SK-N-SH (cell line): Measurements from ENCODE around the gene OIP5. TPM values are rescaled to one million over a fixed set of nuclear protein-coding genes. Genes with fewer than 3 reads are reported as not detected.

ENCODE experiments used
- CTCF ChIA-PET: fragments of 300-600, 350-600 bp; formaldehyde crosslinking; extraction: SDS; loops from one replicate; lab custom pipeline; 2021; lab: Yijun Ruan, JAX
- POLR2A ChIA-PET: fragments of 350-600 bp; sonication (Branson Sonifier 250); formaldehyde crosslinking; extraction: SDS; loops from one replicate; lab custom pipeline; 2020; ENCODE audit warnings: antibody characterized with exemption, inconsistent platforms; lab: Yijun Ruan, JAX
- DNase-seq: peaks from one replicate; pipeline ENCODE4 v3.0.0; 2012
- H2AFZ ChIP-seq: fragments of 200-600 bp; sonication (generic); 2 replicates; pipeline ENCODE4 v1.8.1; 2016; ENCODE audit warnings: antibody characterized with exemption, mild to moderate bottlenecking, low read depth
- H3F3A ChIP-seq: fragments of 200-600 bp; sonication (generic); replicated peaks from 2 replicates; pipeline ENCODE3; 2016; ENCODE audit warnings: antibody characterized with exemption, mild to moderate bottlenecking; ENCODE audit not compliant: insufficient read depth
- H3K27ac ChIP-seq, 2 experiments: fragments of 200-500 bp in 1 of 2; fragments of 200-600 bp in 1 of 2; sonication (Bioruptor generic) in 1 of 2; sonication (generic), shearing (Covaris generic) in 1 of 2; 2 replicates each; pipeline versions ENCODE4 v1.5.1 to v1.6.1; 2014 to 2016; ENCODE audit warnings: low read depth in 2 of 2, inconsistent platforms in 1 of 2, low read length in 1 of 2, mild to moderate bottlenecking in 1 of 2, mixed read lengths in 1 of 2
- H3K27me3 ChIP-seq: fragments of 200-600 bp; sonication (generic), shearing (Covaris generic); 2 replicates; pipeline ENCODE4 v1.6.1; 2016; ENCODE audit warnings: mixed run types; ENCODE audit not compliant: insufficient read depth
- H3K36me3 ChIP-seq, 2 experiments: fragments of 200-500 bp in 1 of 2; fragments of 200-600 bp in 1 of 2; sonication (Bioruptor generic) in 1 of 2; sonication (generic) in 1 of 2; replicated peaks in 1 of 2; 2 replicates each; pipeline versions ENCODE3 to v1.5.1; 2014 to 2016; ENCODE audit warnings: low read length in 1 of 2, mild to moderate bottlenecking in 1 of 2; ENCODE audit not compliant: insufficient read depth in 2 of 2, control insufficient read depth in 1 of 2
- H3K4me1 ChIP-seq, 2 experiments: fragments of 200-500 bp in 1 of 2; fragments of 200-600 bp in 1 of 2; sonication (Bioruptor generic) in 1 of 2; sonication (generic), shearing (Covaris generic) in 1 of 2; 2 replicates each; pipeline versions ENCODE4 v1.5.1 to v1.6.1; 2014 to 2016; ENCODE audit warnings: low read depth in 1 of 2, low read length in 1 of 2, mixed run types in 1 of 2; ENCODE audit not compliant: insufficient read depth in 2 of 2, control insufficient read depth in 1 of 2
- H3K4me2 ChIP-seq: fragments of 200-600 bp; sonication (generic), shearing (Covaris generic); 2 replicates; pipeline ENCODE4 v1.6.1; 2017; ENCODE audit warnings: mixed run types
- H3K4me3 ChIP-seq, 2 experiments: fragments of 200-500 bp in 1 of 2; fragments of 200-600 bp in 1 of 2; sonication (Bioruptor generic) in 1 of 2; sonication (generic), shearing (Covaris generic) in 1 of 2; 2 replicates each; pipeline versions ENCODE4 v1.5.1 to v1.8.1; 2014 to 2016; ENCODE audit warnings: low read depth in 2 of 2, inconsistent platforms in 1 of 2, low read length in 1 of 2, mild to moderate bottlenecking in 1 of 2, mixed read lengths in 1 of 2, moderate library complexity in 1 of 2
- H3K79me2 ChIP-seq: fragments of 200-600 bp; sonication (generic); 2 replicates; pipeline ENCODE4 v1.8.1; 2017; ENCODE audit warnings: mild to moderate bottlenecking; ENCODE audit not compliant: insufficient read depth
- H3K9ac ChIP-seq: fragments of 200-600 bp; sonication (generic); 2 replicates; pipeline ENCODE4 v1.6.1; 2017; ENCODE audit warnings: mixed run types
- H3K9me2 ChIP-seq: fragments of 200-600 bp; sonication (generic); 2 replicates; pipeline ENCODE4 v1.6.1; 2017; ENCODE audit warnings: mixed run types
- H3K9me3 ChIP-seq: fragments of 200-600 bp; sonication (generic); 2 replicates; pipeline ENCODE4 v1.6.1; 2017; ENCODE audit warnings: mixed run types, mild to moderate bottlenecking, moderate library complexity
- H4K20me1 ChIP-seq: fragments of 200-600 bp; sonication (generic); 2 replicates; pipeline ENCODE4 v1.6.1; 2017; ENCODE audit warnings: mild to moderate bottlenecking, mixed run types; ENCODE audit not compliant: insufficient read depth
- CHD2 ChIP-seq: fragments of 150-350 bp; IDR thresholded peaks from 2 replicates; pipeline ENCODE4 v1.6.1; 2018; ENCODE audit warnings: low read length; ENCODE audit not compliant: partially characterized antibody
- CTCF ChIP-seq: fragments of 200-600 bp; sonication (generic); IDR thresholded peaks from 2 replicates; pipeline ENCODE4 v1.6.1; 2017; ENCODE audit warnings: antibody characterized with exemption, mild to moderate bottlenecking, moderate library complexity
- ELF1 ChIP-seq: IDR thresholded peaks from 2 replicates; pipeline ENCODE4 v1.4.0; 2012
- EP300 ChIP-seq, 2 experiments: IDR thresholded peaks; 2 replicates each; pipeline versions ENCODE4 v1.4.0 to v1.6.1; 2012; ENCODE audit warnings: borderline replicate concordance in 1 of 2, low read depth in 1 of 2, low read length in 1 of 2
- FOSL2 ChIP-seq: IDR thresholded peaks from 2 replicates; pipeline ENCODE4 v1.4.0; 2012; ENCODE audit warnings: low read depth, mild to moderate bottlenecking, moderate library complexity, borderline replicate concordance
- FOXJ3 ChIP-seq: sonication (generic); formaldehyde crosslinking; IDR thresholded peaks from 2 replicates; pipeline ENCODE4 v1.5.1; 2020; ENCODE audit warnings: mild to moderate bottlenecking, missing genetic modification reagents
- FOXM1 ChIP-seq: IDR thresholded peaks from 2 replicates; pipeline ENCODE4 v1.4.0; 2012; ENCODE audit warnings: low read depth, mild to moderate bottlenecking
- GATA2 ChIP-seq: sonication (generic); formaldehyde crosslinking; IDR thresholded peaks from 2 replicates; pipeline ENCODE4 v1.5.0; 2020; ENCODE audit warnings: mild to moderate bottlenecking, missing genetic modification reagents
- MAX ChIP-seq: IDR thresholded peaks from 2 replicates; pipeline ENCODE4 v1.4.0; 2012; ENCODE audit warnings: low read depth
- MEF2A ChIP-seq: IDR thresholded peaks from 2 replicates; pipeline ENCODE4 v1.4.0; 2012; ENCODE audit warnings: low read depth, borderline replicate concordance
- PBX3 ChIP-seq: IDR thresholded peaks from 2 replicates; pipeline ENCODE4; 2012
- POLR2AphosphoS5 ChIP-seq: IDR thresholded peaks from 2 replicates; pipeline ENCODE4 v1.6.1; 2012; ENCODE audit warnings: low read depth, low read length
- RXRA ChIP-seq: IDR thresholded peaks from 2 replicates; pipeline ENCODE4 v1.4.0; 2012; ENCODE audit warnings: low read depth, mild to moderate bottlenecking, borderline replicate concordance
- SIN3A ChIP-seq: IDR thresholded peaks from 2 replicates; pipeline ENCODE4 v1.6.1; 2012; ENCODE audit warnings: low read depth, mild to moderate bottlenecking, low read length, moderate library complexity, borderline replicate concordance
- TCF12 ChIP-seq: IDR thresholded peaks from 2 replicates; pipeline ENCODE4 v1.4.0; 2012
- USF1 ChIP-seq: IDR thresholded peaks from 2 replicates; pipeline ENCODE4 v1.4.0; 2012; ENCODE audit warnings: low read depth, borderline replicate concordance
- WGBS: methylation state at CpG from one replicate; pipeline ENCODE4 v1.1.6; 2017; ENCODE audit warnings: low lambda C conversion rate; 5-methylcytosine and 5-hydroxymethylcytosine counted together
- polyA plus RNA-seq, 3 experiments: library from polyadenylated mRNA; depleted of rRNA; stranded (reverse); fragments of >200 nt; gene quantifications; 2 replicates each; pipeline ENCODE4 v1.2.3, GENCODE V29; 2012
- TF ChIP-seq, protein P1 (sequence below): fragments of 150-350 bp; IDR thresholded peaks from 2 replicates; pipeline ENCODE4 v1.6.1; 2016; ENCODE audit warnings: mild to moderate bottlenecking, low read depth, low read length

OIP5 gene
- polyA plus RNA-seq, 1 of the 3 experiments (the other 2 are of a cell fraction), result 8.4 TPM

GRCh38 chr15:41304149-41304770, 28.1 kb downstream of the OIP5 start:
- Histone ChIP-seq H3K27me3 (no peaks in the 10 kb centered on the region), H3K9me2 (no peaks in the 10 kb centered on the region), H4K20me1 (no peaks in the 10 kb centered on the region), H3K9me3 (no peaks in the 10 kb centered on the region), H3K27ac (no peak overlapping the region), H3K79me2 (no peaks in the 10 kb centered on the region), H3K36me3 (peaks cover 5 to 13% of the 10 kb centered on the region in 2 experiments), H3K4me1 (no peaks in the 10 kb centered on the region), H3K4me2 (no peak overlapping the region), H3K4me3 (no peak overlapping the region), H2AFZ (no peak overlapping the region), H3K9ac (no peak overlapping the region), H3F3A (peaks cover 5% of the 10 kb centered on the region)
- WGBS, result 94% methylated on average over 3 of the region's 3 CpGs
- no peak for DNase-seq
- ChIA-PET CTCF (interaction anchor here (0.7 kb wide), 1 partner anchor 447 kb away, joined by 4 read pairs; no protein-coding TSS in a partner anchor), POLR2A (no interaction called here)
- TF ChIP-seq EP300 (IDR thresholded peaks at IDR 0.05; ENCODE audit: borderline replicate concordance in 1 of 2, low read depth in 1 of 2, low read length in 1 of 2) (no peak), MEF2A (no peak), POLR2AphosphoS5 (no peak), USF1 (no peak), CHD2 (no peak), PBX3 (no peak), GATA2 (no peak), TCF12 (no peak), RXRA (no peak), FOXJ3 (CRISPR knock-in tag) (no peak), FOSL2 (no peak), CTCF (no peak), MAX (no peak), FOXM1 (no peak), SIN3A (no peak), ELF1 (no peak)
- TF ChIP-seq, protein P1, sequence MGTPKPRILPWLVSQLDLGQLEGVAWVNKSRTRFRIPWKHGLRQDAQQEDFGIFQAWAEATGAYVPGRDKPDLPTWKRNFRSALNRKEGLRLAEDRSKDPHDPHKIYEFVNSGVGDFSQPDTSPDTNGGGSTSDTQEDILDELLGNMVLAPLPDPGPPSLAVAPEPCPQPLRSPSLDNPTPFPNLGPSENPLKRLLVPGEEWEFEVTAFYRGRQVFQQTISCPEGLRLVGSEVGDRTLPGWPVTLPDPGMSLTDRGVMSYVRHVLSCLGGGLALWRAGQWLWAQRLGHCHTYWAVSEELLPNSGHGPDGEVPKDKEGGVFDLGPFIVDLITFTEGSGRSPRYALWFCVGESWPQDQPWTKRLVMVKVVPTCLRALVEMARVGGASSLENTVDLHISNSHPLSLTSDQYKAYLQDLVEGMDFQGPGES, result no peak
